HG03571 (cell line): ENCODE measurements around the gene TTC7B.

Experiments
- ATAC-seq: cut with Tn5 transposase; IDR thresholded peaks from one replicate; pipeline ENCODE4 v1.9.1; 2021; ENCODE audit not compliant: unreplicated experiment

Gene TTC7B

DNA sequence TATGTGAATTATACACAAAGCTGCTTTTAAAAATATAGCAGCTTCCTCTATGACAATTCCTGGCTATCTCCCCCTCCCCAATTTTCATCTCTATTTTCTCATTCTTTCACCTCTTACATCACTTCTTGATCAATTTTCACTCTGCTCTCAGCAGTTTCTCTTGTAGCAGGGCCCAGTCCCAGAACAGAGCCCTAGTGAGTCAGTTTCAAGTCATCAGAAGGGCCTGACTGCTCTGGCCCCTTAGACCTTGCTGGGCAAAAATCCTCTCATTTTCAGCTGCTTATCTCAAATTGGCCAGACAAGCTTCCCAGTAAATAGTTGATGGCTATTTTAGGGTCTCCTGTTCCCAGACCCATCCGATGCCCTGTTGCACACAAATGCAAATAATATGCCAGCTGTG, 101.4 kb downstream of the TTC7B start:
- no peak for ATAC-seq

DNA sequence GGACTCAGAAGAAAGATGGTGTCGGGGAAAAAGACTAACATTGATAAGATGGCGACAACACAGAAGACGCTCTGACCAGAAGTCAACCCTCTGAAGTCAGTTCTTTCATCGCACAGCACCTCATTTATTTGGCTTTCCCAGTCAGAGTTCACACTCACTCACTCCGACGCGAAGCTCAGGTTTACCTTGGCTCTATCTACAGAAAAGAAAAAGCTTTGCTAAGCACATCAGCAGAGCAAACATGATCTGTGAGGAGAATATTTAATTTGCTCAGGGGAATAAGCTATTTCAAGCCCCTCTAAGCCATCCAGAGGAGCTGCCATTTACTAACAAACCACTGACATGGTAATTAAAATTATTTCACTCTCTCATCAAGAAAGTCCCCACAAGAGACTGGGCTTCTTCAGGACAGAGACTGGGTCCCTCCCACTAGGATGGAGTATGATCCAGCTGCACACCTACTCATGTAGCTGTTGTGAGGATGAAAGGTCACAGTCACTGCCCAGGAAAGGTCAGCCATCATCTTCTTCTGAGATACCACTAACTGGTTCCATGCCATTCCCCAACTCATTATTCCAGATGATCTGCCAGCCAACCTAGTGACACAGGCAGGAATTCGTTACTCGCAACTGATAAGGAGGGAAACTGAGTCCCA, 111.4 kb downstream of the TTC7B start:
- ATAC-seq = no peak

DNA sequence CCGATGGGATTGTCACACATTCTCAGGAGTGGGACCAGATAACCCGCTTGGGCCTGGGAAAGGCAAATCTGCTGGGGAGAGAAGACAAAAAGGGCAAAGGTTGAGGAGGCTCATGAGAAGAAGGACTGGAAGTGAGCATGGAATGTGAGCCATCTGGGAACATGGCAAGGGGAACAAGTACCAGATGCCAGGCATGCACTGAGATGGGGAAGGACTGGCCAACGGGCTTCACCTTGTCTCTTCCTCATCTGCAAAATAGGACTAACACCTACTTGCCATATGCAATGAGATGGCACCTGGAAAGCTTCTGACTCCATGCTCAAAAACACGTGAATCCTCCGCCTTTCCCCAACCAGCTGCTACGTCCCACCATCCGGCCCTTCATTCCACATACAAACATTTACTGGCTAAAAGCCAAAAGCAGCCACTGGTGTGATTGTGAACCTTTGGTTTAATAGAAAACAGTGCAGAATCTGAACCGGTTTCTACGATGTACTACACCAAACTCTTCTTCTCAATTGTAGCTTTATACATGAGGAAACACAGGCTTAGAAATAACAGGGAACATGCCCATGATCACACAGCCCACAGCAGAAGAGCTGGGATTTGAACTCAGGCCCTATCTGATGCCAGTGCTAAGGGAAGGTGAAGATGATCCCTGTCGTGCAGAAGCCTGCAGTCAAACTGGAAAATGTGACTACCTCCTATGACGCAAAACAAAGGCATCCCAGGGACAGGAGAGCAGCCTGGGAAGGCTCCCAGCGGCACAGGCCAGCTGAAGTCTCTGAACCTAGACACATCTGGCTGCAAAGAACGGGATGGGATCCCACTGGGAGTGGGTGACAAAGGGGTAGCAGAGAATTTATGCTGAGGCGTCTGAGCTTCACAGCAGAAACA, 112.1 kb downstream of the TTC7B start:
- no peak for ATAC-seq

DNA sequence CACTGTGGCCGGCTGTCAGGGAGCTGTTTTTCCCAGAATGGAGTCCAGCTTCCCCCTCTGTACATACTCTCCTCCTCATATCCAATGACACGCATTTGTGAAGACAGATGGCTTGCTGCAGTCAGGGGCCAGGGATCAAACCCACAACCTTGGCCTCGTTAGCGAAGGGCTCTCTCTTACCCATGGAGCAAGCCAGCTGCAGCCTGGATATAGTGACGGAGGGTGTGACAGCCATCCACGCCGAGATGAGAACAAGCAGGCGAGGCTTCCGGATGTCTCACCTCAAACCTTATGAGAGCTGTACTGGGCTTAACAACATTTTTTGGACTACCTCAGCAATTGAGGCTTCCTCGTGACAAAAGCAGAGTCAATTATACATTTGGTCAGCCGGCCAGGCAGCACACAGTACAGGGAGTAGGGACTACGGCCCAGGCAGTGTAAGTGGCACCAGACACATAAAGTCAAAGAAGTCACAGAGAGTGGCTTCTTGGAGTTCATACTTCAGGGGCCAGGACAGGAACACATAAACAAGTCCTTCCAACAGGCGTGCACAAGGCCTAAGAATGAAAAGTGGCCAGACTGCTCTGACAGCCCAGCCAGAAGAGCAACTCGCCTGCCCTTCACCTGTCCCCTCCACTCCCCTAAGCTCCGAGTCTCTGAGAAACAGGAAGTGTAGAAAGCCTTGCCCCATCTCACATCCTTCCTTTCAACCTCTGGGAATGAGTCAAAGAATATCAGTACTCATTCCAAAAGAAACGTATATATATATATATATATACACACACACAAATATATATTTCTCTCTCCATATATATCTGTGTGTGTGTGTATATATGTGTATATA, 115.1 kb downstream of the TTC7B start:
- ATAC-seq = no peak

DNA sequence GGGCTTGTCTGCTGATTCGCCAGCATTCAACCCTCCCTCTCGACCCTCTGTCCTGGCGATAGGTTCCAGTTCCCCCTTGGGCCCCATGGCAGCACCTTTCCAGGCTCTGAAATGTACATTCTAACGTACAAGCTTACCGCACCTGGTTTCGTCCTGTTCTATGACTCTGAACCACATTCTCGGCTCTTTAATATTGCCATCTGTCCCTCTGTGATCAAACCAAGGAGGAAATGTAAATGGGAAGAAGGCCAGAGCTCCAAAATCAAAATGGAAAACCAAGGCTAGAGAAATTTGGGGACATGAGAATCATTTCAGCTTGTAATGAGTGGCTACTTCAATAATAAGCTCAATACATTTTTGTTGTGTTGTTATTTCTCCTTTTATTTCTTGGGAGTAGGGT, 117.2 kb downstream of the TTC7B start:
- ATAC-seq = no peak

DNA sequence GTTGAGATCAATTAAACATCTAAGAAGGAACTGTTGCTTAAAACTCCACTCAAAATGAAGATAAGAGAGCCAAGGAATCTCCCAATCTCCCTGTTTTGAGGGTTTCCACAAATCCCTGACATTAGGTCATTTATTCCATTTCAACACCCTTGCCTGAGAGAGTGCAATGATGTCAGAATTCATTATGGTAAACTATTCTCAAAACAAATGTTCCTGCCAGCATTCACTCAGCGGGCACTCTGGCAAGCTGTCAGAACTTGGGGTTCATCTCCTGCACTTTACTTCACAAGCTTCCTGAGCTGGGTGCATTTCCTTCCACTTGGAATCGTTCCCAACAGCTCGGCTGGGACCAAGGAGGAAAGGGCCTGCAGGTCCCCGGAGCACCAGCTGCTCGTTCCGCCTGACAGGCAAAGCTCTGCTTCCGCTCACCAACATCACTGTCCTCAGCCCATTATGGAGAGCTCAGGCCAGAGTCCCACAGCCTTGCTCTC, 117.8 kb downstream of the TTC7B start:
- no peak for ATAC-seq

DNA sequence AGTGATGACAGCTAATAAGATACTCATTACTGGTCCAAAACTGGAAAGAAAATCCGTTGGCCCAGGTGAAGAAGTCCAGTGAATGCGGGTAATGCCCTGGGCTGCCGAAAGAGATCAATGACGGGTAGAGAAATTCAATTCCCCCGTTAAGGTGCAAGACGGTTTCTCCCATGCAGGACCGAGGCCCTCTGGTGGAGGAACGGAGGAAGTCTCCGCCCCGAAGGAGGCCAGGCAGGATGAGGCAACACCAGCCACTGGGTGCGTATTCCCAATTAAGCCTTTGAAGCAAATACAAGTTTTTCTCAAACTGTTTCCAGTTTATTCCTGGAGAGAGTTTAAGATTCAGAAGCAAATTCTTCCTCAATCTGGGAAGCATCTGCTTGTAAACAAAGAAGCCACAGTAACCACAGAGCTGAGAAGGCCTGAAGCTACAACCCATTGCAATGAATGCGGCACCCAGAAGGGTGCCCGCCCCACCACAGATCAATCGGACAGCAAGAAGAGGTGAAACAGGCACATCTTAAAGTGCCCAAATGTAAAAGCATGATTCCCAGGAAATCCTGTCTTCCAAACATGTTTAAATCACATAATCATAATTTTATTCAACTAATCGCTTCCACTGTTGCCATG, 118.5 kb downstream of the TTC7B start:
- no peak for ATAC-seq

DNA sequence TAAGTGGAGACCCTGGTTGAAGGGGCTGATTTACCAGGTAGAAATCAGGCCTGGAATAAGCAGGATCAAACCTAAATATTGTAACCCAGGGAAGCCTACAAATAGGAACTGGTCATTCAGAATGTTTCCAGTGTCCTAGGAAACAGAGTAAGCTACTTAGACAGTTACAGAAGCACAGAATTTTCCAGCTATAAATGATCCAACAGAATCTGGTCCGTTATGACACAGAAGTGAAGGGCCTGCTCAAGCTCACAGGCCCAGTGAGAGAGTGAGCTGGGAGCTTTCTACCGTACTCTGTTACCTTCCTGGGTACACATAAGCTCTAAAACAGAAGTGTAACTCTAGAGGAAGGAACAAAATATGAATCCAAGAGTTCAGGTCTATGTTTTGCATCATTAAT, 119.1 kb downstream of the TTC7B start:
- ATAC-seq = no peak

DNA sequence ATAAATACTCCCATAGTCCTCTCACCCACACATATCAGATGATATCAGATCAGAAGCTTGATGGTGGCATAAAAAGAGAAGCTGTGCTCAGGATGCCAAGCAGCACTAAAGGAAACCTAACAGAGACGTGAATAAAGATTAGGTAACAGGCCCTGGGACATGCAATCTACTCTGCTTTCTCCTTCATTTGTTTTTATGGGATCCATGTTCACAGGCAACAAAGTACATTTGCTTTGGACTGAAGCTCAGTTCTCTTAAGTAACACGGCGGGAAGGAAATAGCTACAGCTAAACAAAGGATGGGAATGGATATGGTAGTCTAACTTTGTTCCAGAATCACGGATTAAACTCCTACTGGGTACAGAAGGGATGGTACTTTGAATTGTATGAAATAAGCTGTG, 119.5 kb downstream of the TTC7B start:
- no peak for ATAC-seq

DNA sequence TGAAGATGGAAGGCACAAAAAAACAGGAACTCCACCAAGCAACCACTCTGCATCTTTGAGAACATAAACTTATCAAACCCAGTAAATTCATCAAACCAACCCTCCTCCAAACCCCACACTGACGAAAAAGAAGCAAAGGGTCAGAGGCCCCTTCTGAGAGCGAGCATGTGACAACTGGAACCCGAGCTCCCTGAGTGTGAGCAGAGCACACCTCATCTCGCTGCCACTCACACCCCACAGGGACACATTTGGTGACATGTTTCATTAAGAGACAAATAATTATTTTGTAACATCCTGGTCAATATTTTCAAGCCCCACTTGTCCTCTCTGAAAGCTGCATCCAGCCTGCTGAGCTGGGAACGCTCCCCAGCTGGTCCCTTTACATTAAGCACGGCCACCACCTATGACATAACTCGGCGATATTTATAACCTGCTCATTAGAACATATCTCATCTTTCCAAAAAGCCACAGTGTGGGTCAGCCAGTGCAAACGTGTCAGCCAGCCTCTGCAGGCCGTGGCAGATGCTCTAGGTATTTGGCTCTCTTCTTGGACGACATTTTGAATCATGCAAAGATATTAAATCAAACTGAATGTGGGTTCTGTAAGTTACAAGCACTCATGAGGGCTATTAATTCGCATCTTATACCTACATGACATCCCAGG, 120.1 kb downstream of the TTC7B start:
- no peak for ATAC-seq

DNA sequence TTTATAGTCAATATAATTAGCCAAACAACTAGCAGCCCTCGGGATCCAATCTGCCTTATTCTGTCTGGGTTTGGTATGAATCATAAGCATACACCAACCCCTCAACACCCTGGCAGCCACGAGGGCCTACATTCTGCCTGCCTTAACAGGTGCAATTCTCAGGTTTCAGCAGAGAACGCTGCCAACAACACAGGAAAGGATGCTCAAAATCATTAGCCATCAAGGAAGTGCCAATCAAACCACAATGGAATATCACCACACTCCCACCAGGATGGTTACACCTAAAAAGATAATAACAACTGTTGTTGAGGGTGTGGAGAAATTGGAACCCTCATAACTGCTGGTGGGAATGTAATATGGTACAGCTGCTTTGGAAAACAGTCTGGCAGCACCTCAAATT, 122.8 kb downstream of the TTC7B start:
- no peak for ATAC-seq

DNA sequence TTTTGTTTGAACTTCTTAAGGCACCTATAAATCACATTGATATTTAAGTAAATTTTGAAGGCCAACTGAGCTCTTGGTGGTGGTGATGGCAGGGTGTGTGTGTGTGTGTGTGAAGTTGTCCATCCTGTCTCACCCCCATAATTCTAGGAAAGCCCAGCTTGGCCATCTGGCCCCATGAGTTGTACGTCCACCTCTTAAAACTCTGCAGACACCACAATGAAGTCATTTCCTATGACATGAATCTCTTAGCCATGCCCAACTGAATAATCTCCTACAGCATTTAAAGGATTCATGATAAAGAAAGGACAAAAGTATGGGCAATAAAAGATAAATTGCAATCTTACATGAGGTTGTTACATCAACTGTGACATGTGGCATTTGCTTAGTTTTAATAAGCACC, 123.4 kb downstream of the TTC7B start:
- no peak for ATAC-seq

DNA sequence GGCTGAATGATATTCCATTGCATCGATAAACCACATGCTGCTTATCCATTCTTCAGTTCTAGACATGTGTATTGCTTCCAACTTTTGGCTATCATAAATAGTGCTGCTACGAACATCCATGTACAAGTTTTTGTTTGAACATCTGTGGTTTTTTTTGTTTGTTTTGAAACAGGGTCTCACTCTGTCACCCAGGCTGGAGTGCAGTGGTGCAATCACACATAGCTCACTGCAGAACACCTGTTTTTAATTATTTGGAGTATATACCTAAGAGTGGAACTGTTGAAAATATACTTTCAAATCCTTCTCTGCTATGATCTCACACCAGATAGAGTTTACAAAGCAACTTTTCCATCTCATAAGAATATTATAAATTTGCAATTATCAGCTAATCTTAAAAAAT, 124.2 kb downstream of the TTC7B start:
- no peak for ATAC-seq

DNA sequence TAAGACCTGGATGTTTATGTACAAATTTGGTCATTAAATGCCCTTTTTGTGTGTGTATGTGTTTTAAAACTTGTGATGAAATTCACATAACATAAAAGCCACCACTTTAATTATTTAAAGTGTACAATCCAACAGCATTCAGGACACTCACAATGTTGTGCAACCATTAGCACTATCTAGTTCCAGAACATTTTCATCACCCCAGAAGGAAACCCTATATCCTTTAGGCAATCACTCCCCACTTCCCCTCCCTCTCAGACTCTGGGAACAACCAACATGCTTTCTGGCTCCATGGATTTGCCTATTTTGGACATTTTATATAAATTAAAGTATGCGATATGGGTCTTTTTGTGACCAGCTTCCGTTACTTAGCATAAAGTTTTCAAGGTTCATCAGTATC, 124.6 kb downstream of the TTC7B start:
- no peak for ATAC-seq

DNA sequence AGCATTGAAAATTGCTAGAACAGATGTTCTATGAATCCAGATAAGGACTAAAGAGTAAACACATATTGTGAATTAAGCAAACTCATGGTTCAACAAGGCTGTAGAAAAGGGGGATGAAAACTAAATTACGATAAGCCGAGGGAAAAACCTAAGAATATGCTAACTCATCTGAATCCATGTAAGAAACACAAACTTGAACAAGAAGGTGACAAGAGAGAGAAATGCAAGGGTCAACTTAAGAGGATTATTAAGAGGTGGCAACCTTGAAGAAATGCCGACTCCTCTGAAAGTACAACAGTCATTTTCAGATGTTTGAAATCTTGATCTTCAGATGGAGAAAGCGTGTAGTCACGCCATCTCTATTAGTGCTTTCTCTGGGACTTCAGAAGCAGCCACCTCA, 128.6 kb downstream of the TTC7B start:
- no peak for ATAC-seq

DNA sequence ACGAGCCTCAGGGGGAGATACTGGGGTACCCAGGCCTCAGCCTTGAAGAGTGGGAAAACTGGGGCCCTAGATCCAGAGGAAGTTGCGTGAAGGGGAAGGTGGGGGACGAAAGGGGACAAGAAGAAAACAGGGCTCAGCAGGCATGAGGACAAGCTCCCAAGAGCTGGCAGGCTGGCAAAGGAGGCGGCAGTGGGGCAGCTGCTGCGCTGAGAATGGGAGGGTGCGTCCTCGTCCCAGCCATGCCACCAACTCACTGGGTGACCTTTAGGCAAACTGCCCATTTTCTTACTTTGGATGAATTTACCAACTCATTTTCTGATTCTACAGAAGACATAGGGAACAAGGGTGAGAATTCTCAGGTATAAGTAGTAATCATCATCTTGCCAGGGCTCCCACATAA, 133.6 kb downstream of the TTC7B start:
- ATAC-seq = no peak

DNA sequence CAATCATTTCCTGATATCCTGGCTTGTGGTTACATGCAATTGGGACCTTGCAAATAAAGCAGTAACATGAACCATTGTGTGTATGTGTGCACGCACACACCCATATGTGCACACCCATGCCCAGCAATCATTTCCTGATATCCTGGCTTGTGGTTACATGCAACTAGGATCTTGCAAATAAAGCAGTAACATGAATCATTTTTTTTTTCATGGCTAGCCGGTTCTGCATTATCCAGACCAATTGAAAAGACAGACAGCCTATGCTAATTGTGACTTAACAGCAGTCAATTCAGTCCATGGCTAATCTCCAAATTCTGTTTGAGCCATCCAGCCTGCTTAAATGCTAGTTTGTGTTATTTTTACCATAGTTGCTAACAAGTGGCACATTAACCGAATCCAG, 134.3 kb downstream of the TTC7B start:
- ATAC-seq = no peak

DNA sequence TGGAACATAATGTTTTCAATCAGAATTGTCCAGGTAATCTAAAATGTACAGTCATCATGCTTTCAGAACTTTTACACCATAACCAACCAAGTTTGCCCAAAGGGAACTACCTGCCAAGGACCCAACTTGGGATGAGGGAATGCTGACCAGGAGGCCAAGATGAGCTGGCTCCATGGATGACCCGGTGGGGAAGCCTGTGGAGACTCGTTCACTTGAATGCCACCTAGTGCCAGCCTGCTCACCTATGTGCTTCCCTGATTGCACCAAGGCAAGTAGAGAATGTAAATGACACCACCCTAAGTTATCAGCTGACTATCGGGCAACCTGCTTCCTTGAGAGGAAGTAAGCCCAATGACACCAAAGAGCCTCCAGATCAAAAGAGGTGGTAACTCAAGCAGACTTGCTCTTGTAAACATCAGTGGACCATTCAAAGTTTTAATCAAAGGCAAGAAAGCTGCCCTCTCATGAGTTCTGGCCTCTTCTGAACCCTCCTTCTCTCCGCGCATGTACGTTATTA, 137.3 kb downstream of the TTC7B start:
- no peak for ATAC-seq

DNA sequence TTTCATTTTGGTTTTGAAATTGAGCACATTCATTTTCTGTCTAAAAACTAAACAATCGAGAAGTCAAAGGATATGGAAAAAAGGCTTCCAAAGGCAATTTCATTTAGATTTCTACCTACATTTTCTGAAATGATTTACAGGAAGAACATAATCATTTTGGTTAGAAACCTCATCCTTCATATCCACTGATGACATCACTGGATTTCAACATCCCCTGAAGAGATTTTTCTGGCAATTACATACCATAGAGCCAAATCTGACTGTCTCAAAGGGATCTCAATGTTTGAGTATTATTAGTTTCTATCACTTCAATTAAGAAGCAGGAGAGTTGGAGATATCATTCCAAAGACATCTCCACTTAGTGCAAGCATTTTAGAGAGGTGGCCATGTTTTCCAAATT, 137.8 kb downstream of the TTC7B start:
- ATAC-seq = no peak

DNA sequence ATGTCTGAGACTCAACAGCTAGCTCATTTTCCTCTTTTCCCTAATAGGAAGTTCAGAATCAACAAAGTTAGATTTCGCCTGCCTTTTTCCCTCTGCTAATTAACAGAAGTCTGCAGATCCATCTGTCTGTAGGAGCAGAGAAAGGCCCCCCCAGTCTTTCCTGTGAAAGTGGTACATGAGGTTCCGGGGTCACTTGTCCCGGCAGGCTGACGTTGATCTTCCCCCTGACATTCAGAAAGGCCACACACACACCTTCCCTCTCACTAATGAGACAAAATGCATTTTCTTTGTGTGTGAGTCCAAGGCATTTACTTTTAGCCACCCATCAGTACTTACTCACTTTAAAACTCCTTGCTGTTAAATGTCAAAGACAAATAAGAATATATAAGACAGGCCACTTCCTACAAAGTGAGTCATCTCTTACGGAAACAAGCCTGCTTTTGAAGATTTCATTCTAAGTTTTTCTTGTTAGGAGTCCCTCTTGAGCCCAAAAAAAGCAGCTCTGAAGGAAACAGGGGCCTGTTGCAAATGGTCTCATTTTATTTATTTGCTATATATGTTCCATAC, 138.7 kb downstream of the TTC7B start:
- ATAC-seq = no peak
